Iris pigment epithelial cell (primary cell): ENCODE data around the gene STOML2.

Source experiments
- DNase-seq: peaks from one replicate; pipeline ENCODE4 v3.0.0-alpha.2; 2011; ENCODE audit warnings: low read depth

Gene STOML2

DNA sequence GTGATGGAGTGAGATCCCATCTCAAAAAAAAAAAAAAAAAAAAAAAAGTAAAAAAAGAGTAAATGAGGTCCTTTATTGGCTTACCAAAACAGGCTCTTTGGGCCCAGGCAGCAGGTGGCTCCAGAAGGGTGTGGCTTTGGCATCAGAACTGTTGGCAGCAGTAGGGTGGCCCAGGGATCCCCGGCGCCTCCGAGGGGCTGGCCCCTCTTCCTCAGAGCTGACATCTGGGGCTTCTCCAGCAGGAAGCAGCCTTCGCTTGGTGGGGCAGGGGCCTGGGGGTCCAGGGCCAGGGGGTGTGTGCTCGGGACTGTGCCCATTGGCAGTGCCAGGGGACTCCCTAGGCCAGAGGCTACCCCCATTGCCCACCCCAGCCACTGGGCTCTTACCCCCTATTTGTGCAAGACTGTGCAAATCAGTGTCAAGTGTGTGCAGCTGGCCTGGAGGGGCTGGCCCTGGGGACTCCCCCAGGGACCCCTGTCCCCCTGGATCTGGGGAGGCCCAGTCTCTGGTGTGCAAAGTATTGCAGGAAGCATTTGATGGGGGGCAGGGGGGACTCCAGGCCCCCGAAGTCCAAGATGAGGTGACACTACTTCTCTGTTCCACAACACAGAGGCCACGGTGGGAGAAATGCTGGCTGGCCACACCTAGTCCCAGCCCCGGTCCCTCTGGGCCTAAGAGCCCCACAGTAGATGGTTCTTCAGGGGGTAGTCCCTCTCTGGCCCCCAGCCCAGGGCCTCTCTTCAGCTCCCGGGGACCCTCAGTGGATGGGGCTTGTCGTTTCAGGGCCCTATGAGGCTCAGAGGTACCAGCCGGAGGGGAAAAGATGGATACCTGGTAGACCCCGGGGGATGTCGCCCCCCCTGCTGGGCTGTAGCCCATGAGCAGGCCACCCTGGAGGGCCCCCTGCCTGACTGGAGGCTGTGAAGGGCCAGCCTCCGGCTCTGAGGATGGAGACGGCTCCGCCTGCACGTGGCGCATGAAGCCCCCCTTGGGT lies 4.7 kb upstream of the STOML2 start:
- DNase-seq = no peak

DNA sequence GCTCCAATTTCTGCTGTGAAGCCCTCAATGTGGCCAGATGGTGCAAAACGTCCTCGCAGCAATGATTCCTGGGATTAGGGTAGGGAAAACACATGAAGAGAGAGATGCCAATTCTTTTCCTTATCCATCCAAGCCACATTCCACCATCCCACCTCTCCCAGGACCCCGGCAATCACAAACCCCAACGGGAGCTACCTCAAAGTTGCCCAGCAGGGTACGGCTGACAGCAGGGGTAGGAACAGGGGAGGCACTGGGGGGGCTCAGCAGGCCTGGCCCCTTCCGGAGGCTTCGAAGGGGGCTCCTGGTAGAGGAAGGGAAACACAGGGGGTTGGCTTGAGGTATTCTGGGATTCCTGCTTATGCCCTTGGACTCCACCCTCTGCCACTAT lies 3.4 kb upstream of the STOML2 start:
- no peak for DNase-seq

DNA sequence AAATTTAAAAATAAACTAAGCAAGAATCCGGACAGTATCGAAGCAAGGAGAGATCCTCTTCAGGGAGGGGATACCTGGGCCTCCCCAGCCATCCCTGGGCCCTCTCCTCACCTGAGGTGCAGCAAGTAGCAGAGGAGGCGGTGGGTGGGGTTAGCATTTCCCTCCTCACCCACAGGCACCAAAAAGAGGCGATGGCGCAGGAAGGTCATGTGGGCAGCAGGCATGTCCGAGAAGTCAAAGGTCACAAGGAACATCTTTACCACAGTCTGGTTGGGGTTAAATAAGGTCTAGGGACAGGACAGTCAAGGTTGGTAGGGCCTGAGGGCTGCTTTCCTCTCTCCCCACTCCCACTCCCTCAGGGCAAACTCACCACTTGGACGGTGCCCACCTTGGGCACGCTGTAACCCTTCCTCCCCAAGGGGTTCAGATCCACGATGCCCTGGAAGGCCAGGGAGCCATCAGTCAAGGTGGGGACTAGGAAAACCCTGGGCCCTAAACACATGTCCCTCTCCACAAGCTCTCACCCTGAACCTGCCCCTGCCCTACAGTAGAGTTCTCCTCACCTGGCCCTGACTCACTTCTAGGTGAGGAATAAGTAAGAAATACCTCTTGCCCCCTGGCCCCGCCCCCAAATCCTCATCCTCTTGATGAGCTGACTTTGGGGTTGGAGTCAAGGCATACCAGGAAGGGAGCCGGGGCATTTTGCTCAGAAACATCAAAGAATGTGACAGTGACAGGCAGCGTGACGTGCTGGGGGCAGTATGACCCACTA lies 2.8 kb upstream of the STOML2 start:
- no peak for DNase-seq

DNA sequence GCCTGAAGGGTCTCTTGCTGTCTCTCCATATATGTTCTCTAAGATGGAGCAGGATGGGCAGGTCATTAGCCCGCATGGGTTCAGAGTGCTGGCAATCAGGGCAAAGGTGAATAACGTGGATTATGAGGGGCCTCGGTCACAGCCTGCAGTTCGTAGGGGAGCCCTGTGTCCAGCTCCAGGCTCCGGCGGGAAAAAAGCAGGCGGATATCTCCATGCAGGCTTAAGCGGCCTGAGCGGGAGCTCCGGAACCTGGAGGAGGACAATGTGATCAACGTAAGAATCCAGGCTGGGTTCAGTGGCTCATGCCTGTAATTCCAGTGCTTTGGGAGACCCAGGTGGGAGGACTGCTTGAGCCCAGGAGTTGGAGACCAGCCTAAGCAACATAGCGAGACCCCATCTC lies 2.2 kb upstream of the STOML2 start:
- no peak for DNase-seq

DNA sequence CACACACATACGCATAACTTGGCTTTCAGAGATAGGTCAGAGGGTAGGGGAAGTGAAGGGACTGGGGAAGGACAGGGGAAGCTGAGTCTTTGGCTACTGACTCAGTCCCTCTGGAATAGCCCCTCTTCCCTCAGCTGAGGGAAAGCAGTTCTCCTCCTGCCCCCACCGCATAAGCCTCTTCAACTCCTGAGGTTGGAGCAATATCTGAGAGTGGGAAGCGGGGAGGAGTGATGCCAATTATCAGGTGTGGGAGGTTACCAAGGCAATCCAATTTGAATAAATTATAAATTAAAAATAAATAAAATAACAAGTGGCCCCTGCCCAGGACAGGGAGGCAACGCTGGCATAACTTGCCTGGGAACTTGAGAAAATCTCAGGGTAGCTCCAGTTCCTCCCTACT lies 1.7 kb upstream of the STOML2 start:
- DNase-seq = no peak

DNA sequence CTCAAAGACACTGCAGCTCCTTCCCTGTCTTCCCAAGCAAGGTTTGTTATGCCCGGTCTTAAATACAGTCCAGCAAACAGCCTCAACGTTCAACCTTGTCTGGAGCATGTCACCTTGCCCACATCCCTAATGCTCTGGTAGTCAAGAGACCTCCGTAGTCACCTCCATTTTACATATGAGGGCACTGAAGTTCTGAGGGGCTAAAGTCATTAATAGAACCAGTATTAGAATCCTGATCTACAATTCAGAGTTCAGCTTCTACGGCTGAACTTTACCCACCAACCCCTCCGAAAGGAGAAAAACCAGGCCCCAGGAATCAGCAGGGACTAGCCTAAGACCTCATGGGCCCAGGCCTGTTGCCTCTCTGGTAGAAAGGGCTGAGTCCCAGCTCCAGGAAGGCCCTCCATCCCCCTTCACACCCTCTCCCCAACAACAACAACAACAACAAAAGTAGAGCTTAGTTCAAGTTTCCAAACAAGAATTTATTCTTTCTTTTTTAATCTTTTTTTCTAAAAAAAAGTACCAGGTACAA lies 795 bp upstream of the STOML2 start:
- DNase-seq = no peak

DNA sequence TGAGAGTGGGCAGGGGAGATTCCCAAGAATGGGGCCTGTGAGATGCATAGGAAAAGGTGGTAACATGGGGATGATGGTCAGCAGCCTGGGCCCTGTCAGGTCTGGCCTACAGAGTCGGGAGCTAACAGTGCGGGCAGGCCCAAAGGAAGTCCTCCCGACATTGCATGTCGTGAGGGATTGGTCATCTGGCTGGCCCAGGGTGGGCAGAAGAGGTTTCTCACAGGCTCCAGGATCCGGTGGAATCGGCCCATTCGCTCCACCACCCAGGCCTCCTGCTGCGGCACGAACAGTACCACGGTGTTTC lies 514 bp downstream of the STOML2 start:
- DNase-seq = peak; percentile 20

DNA sequence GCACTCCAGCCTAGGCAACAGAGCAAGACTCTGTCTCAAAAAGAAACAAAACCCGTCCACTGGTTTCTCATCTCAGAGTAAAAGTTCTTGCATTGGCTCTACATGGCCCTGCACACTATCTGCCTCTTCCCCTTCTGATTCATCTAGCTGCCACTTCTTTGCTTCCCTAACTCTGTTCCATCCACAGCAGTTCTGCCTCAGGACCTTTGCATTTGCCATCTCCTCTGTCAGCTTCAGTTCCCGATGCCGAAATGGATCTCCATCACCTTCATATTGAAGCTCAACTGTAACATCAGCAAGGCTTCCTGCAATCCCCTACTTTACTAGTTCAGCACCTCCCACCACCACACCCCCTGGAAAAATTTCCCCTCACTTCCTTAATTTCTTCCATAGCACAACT lies 5.4 kb downstream of the STOML2 start:
- DNase-seq = no peak

DNA sequence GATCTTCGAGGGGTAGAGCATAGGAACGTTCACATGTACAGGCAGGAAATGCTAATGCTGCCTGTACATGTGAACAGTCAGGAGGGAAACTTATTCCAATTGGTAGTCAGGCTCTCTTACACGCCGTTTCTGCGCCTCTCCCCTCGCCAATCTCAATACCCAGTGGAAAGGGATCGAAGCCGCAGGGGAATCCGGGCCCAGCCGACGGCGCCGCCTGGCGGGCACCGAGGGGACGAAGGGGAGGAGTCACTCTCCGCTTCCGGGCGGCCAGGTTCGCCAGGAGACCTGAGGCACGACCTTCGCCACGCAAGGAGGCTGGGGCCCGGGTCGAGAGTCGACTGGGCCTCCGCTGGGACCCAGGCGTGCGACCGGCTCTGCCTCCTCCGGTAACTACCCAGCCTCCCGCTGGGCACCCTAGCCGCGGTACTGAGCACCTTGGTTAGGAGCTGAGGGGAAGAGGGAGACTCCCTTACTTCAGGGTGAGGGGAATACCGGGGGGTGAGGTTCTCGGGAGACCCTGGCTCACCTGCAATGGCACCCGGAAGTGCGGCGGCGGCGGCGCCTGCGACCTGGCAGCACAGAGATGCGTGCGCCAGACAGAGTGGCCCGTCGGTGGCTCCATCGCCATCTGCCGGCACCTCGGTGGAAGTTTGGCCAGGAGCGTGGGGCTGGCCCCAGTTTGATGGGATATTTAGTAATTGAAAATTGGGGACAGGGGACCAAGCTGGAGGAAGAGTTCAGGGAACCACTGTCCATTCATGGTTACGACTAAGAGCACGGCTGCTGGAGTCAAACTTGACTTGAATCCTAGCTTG lies 6.7 kb downstream of the STOML2 start, which contains the start of gene PIGO:
Gene PIGO (minus strand): TSS at position 557 of the 815 bp plus-strand sequence. CDS start 1,026 bp downstream, outside the sequence.
- DNase-seq = peak; percentile 79

DNA sequence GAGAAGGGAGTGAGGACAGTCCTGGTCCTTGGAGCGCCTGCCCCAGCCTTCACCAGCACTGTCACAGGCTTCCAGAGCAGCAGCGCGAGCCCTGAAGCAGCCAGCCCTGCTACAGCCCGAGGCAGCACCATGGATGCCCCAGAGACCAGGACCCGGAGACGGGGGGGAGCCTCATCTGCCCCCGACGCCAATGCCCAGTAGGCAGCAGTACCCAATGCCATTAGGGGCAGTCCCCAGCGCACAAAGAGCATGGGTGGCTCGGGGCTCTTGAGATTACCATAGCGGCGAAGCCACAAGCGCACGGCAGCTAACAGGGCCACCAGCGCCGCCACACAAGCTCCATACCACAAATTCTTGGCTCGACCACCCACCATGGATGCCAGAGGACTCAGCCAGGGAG lies 11.4 kb downstream of the STOML2 start:
- DNase-seq = no peak

DNA sequence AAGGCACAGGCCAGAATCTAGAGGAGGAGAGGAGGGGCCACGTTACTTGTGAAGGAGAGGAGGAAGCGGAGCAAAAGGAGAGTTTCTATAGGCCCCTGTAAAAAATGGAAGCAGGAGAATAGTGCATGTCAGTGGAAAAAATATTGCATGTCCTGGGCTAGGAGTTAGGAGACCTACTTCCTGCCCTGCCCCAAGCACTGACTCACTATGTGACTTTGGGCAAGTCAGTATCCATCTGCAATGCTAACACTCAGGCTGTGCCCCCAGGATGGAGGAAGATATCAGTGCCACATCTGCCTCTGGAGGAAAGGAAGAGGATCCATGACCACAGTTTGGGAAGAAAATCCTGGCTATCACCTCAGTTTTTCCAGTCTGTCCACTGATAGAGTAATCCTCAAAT lies 13.5 kb downstream of the STOML2 start:
- no peak for DNase-seq

DNA sequence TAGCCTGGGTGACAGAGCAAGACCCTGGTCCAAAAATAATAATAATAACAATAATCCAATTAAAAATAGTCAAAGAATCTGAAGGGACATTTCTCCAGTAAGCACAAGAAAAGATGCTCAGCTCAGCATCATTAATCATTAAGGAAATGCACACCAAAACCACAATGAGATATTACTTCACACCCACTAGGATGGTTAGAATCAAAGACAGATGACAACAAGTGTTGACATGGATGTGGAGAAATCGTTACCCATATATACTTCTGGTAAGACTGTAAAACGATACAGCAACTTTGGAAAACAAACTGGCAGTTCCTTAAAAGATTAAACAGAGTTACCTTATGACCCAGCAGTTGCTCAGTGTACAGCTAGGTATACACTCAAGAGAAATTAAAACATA lies 17.9 kb downstream of the STOML2 start:
- no peak for DNase-seq

DNA sequence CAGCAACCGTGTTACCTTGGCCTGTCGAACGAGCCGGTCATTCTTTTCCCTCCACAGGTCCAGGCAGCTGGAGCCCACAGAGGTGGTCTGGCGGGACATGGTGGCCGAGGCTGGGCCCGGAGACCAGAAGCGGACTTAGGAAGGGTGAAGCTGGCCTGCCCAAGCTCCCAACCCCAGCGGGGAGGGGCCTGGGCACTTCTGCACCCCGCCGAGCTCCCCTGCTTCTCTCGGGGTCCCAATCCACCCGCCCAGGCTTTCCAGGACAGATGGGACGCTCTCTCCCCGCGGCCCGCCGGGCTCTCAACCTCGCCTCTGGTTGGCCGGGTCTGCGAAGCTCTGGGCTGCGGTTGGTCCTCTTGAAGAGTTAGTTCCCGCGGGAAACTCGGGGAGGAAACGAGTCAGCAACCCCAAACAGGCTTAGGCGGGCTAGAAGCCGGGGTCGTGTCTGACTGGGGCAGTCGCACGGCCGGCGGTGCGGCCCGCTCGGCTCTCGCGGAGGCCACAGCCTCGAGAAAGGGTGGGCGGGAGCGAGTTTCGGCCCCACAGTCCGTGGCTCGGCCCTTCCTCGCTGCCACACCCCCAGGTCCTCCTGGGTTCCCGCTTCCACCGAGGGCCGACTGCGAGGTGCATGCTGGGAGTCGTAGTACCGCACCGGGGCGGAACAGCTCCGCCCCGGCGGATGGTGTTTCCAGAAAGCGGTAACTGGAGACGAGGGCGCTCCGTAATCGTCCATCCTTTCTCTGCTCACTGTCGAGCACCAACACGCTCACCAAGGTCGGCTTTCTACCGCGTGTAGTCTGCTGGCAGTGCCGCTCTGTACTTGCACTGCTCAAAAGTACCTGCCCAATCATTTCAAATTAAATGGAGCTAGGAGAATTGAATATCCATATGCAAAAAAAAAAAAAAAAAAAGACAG lies 23.2 kb downstream of the STOML2 start, which contains the start of gene FANCG:
Gene FANCG (minus strand): TSS at position 517 of the 916 bp plus-strand sequence. CDS start 418 bp downstream, at position 99.
- peak; percentile 95 for DNase-seq

DNA sequence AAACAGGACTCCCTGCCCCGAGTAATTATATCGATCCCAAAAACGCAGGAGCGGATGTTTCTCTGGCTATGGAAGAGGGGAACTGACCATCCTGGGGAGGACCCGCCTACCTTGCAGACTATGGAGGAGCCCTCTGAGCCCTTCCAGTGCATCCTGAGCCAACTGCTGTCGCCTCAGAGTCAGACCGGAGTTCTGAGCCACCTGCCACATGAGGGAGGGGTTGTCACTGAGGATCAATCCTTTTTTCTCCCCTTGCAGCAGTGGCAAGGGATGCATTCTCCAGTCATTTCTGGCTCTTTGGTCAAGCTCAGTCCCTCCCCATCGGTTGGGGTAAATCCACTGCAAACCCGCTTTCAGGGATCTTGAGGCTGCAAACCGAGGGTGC lies 23.9 kb downstream of the STOML2 start:
- no peak for DNase-seq

DNA sequence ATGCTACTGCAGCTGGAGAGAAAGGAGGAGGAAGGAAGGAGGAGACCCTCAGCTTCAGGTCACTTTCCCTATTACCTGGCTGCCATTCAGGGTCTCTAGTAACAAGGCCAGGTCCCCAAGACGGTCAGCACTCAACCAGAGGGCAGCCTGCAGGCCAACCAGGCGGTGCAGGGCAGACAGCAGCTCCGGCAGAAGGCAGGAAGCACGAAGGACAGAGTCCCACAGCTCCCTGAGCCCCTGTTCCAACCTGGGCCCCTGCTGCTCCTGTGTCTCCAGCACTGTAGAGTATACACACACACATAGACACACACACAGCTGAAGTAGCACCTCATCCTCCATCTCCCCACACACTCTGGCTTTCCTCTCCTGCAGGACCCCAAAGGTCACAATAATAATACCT lies 24.9 kb downstream of the STOML2 start:
- DNase-seq = no peak

DNA sequence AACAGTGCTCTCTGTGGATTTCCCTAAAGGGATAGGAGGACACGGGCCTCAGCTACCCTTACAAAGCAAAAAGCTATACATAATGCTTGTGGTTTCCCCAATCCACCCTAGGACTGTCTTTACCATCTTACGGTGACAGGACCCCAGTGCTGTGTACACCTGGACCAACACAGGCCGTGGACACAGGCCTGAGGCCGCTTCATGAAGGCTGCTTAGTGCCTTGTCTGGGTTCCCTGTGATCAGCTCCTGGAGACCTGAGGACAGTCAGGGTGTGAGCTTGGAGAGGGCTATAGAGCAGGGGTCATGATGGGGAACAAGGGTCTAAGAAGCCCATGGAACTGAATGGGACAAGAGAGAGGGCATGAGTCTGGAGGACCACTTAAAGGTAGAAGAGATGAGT lies 26.1 kb downstream of the STOML2 start:
- no peak for DNase-seq

DNA sequence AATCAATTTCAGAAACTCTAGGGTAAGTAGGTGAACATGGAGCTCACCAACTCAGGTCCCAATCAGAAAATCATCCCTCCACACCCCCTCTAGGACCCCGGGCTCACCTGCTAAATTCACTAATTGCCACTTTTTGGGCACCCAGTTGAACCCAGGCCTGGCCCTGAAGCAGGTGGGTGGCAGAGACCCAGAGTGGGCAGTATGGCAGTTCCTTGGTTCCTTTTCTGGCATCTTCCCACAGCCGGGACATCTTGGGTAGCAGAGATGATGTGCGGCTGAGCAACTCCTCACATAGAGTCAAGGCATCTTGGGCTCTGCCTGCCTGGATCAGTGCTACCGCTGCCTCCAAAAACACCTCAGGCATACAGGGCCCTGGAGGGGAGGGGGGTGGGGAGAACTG lies 27.6 kb downstream of the STOML2 start:
- DNase-seq = no peak

DNA sequence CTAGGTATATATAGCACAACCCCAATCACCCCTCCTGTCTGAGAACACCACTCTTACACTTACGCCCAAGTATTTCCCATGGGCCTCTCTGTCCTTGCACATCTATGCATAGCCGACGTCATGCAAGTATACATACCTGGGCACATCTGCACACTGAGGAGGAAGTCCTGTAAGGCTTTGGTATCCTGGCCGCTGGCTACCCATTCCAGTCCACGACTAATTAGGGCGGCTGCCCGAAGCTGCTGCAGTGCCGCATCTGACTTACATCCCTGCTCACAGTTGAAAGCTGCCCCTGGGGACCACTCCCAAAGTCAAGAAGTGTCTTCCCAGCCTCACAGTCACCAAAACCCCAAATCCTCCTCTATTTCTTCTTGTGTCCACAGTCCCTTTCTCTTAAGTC lies 28.1 kb downstream of the STOML2 start:
- DNase-seq = no peak

DNA sequence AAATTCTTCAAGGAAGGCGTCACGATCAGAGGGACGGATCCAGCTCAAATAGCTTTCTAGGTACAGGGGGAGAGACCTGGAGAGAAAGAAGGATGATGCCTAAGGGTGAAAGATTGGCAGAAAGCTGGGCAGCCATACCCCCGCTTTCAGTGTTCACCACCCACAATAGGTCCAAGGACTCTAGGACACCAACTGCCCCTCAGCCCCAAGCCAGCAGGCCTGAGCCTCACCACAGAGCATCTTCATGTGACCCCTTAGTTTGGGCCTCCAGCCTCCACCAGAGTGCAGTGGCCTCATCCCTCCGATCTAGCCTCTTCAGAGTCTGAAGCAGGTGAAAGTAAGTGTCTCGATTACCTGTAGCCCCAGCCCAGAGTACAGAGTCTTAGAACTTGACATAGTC lies 28.8 kb downstream of the STOML2 start:
- no peak for DNase-seq

DNA sequence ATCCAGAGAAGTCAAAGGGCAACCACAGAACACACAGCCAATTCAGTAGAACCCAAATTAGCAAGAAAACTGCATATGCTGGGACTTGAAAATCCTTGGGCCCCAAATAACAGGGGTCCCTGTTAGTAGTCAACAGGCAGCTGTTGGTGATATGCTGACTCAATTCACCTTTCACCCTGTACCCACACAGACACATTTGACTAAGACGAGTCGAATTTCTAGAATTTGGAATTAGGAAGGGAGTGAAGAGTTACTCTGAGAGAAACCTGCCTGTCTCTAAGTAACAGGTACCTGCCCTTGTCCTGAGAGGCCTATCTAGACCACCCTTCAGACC lies 29.7 kb downstream of the STOML2 start:
- no peak for DNase-seq
